Endothelial cell of umbilical vein (primary cell): ENCODE results near the gene CFAP99.

Source experiments
- JUN ChIP-seq: IDR thresholded peaks from 2 replicates; pipeline ENCODE4 v1.6.1; 2011; ENCODE audit warnings: borderline replicate concordance, low read depth; ENCODE audit not compliant: insufficient read length, insufficient read depth
- MAX ChIP-seq: IDR thresholded peaks from 2 replicates; pipeline ENCODE4 v1.6.1; 2011; ENCODE audit not compliant: insufficient read depth, insufficient read length
- POLR2A ChIP-seq: IDR thresholded peaks from 2 replicates; pipeline ENCODE4 v1.6.1; 2012; ENCODE audit warnings: low read depth, mild to moderate bottlenecking, control low read depth, low read length
- TF ChIP-seq, protein P1 (sequence below), 2 donors: IDR thresholded peaks; 1 replicate in 1 of 2; 2 replicates in 1 of 2; pipeline ENCODE4 v1.5.1; 2011; ENCODE audit warnings: low read length in 2 of 2, mild to moderate bottlenecking in 2 of 2, moderate library complexity in 2 of 2, control low read depth in 1 of 2, inconsistent platforms in 1 of 2, low read depth in 1 of 2; ENCODE audit not compliant: insufficient read depth in 1 of 2; ENCODE audit errors: extremely low read depth in 1 of 2

DNA sequence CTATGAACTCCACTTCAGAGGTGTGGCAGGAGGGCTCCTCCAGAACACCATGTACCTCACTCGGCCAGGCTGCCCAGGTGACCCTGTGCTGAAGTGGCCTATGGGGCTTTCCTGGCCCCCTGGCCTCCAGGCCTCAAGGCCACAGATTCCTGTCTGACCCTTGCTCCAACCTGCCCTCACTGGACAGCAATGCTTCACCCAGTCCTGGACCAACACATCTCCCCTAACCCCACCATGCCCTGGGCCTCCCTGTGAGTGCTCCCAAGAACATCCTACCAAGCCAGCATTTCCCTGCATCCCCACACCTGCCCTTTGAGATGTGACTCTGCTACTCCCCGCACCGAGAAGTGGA lies 10.8 kb upstream of the CFAP99 start:
- TF ChIP-seq, protein P1, sequence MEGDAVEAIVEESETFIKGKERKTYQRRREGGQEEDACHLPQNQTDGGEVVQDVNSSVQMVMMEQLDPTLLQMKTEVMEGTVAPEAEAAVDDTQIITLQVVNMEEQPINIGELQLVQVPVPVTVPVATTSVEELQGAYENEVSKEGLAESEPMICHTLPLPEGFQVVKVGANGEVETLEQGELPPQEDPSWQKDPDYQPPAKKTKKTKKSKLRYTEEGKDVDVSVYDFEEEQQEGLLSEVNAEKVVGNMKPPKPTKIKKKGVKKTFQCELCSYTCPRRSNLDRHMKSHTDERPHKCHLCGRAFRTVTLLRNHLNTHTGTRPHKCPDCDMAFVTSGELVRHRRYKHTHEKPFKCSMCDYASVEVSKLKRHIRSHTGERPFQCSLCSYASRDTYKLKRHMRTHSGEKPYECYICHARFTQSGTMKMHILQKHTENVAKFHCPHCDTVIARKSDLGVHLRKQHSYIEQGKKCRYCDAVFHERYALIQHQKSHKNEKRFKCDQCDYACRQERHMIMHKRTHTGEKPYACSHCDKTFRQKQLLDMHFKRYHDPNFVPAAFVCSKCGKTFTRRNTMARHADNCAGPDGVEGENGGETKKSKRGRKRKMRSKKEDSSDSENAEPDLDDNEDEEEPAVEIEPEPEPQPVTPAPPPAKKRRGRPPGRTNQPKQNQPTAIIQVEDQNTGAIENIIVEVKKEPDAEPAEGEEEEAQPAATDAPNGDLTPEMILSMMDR (IDR thresholded peaks at IDR 0.05; ENCODE audit: extremely low read depth in 1 of 2, insufficient read depth in 1 of 2, low read depth in 1 of 2, low read length in 2 of 2), result no peak
- TF ChIP-seq POLR2A, result no peak
- no peak for TF ChIP-seq MAX
- no peak for TF ChIP-seq JUN
